Loucy (cell line): ENCODE data around the gene DAGLB.
A peak's percentile ranks its signal among the peaks of the same experiment; 100 is the strongest.

ENCODE experiments used
- H2AFZ ChIP-seq: fragments of 200-600 bp; sonication (generic); 2 replicates; pipeline ENCODE4 v1.6.0; 2016; ENCODE audit warnings: antibody characterized with exemption, mild to moderate bottlenecking, low read length, moderate library complexity
- H3F3A ChIP-seq: fragments of 200-600 bp; 2 replicates; pipeline ENCODE4 v1.6.0; 2016; ENCODE audit warnings: antibody characterized with exemption, low read depth, mild to moderate bottlenecking
- H3K27me3 ChIP-seq: fragments of 200-600 bp; sonication (generic); 2 replicates; pipeline ENCODE4 v1.6.1; 2014; ENCODE audit warnings: low read length, mild to moderate bottlenecking; ENCODE audit not compliant: insufficient read depth, poor library complexity, severe bottlenecking
- H3K36me3 ChIP-seq: fragments of 200-600 bp; sonication (generic); 2 replicates; pipeline ENCODE4 v1.6.1; 2016; ENCODE audit warnings: low read length; ENCODE audit not compliant: insufficient read depth
- H3K4me1 ChIP-seq: fragments of 200-600 bp; sonication (generic); 2 replicates; pipeline ENCODE4 v1.5.1; 2014; ENCODE audit warnings: low read length, mild to moderate bottlenecking; ENCODE audit not compliant: insufficient read depth, poor library complexity, severe bottlenecking
- H3K4me2 ChIP-seq: fragments of 200-600 bp; sonication (generic); 2 replicates; pipeline ENCODE4 v1.6.0; 2014; ENCODE audit warnings: antibody characterized with exemption, low read length, low read depth, mild to moderate bottlenecking; ENCODE audit not compliant: poor library complexity, severe bottlenecking
- H3K4me3 ChIP-seq: fragments of 200-600 bp; sonication (generic); 2 replicates; pipeline ENCODE4 v1.5.1; 2014; ENCODE audit warnings: low read length, mild to moderate bottlenecking, mixed read lengths; ENCODE audit not compliant: poor library complexity, severe bottlenecking
- H3K79me2 ChIP-seq: fragments of 200-600 bp; sonication (generic); 2 replicates; pipeline ENCODE4 v1.6.1; 2014; ENCODE audit warnings: low read length; ENCODE audit not compliant: insufficient read depth
- H3K9ac ChIP-seq: fragments of 200-600 bp; sonication (generic); 2 replicates; pipeline ENCODE4 v1.6.0; 2014; ENCODE audit warnings: mild to moderate bottlenecking, low read depth, low read length, moderate library complexity; ENCODE audit not compliant: poor library complexity, severe bottlenecking
- H3K9me2 ChIP-seq: fragments of 200-600 bp; sonication (generic); replicated peaks from 2 replicates; pipeline ENCODE4 v1.6.1; 2016; ENCODE audit warnings: low read depth, low read length, mixed read lengths
- H3K9me3 ChIP-seq: fragments of 200-600 bp; sonication (generic); 2 replicates; pipeline ENCODE4 v1.6.1; 2014; ENCODE audit warnings: mild to moderate bottlenecking, antibody characterized with exemption, low read length, low read depth; ENCODE audit not compliant: insufficient read depth
- H4K20me1 ChIP-seq: fragments of 200-600 bp; sonication (generic); 2 replicates; pipeline ENCODE4 v1.6.0; 2014; ENCODE audit warnings: antibody characterized with exemption, low read length, mild to moderate bottlenecking; ENCODE audit not compliant: insufficient read depth, poor library complexity, severe bottlenecking
- EZH2phosphoT487 ChIP-seq: fragments of 200-600 bp; IDR thresholded peaks from 2 replicates; pipeline ENCODE4 v1.6.1; 2018; ENCODE audit warnings: antibody characterized with exemption, mild to moderate bottlenecking, moderate library complexity, borderline replicate concordance
- TF ChIP-seq, protein P1 (sequence below): fragments of 200-600 bp; sonication (generic); conservative IDR thresholded peaks from 2 replicates; pipeline ENCODE4 v1.5.1; 2014; ENCODE audit warnings: mild to moderate bottlenecking, antibody characterized with exemption, low read length

DAGLB gene

GRCh38 chr7:6477318-6477660, 29.5 kb upstream of the DAGLB start:
- Histone ChIP-seq H3K4me3 (no peak overlapping the region), H4K20me1 (peaks cover 86% of the 10 kb centered on the region)

GRCh38 chr7:6476596-6477317, 29.0 kb upstream of the DAGLB start:
- Histone ChIP-seq H2AFZ (no peak overlapping the region), H4K20me1 (peaks cover 82% of the 10 kb centered on the region), H3K79me2 (peaks cover 84% of the 10 kb centered on the region), H3K36me3 (peaks cover 25% of the 10 kb centered on the region; the same call in 1 of the 2 replicates), H3F3A (no peaks in the 10 kb centered on the region), H3K9me3 (no peaks in the 10 kb centered on the region), H3K27me3 (no peaks in the 10 kb centered on the region), H3K4me3 (no peak overlapping the region), H3K4me2 (peak overlapping the region; percentile 6), H3K4me1 (peaks cover 19% of the 10 kb centered on the region), H3K9me2 (no peaks in the 10 kb centered on the region), H3K9ac (no peak overlapping the region)
- TF ChIP-seq, protein P1, sequence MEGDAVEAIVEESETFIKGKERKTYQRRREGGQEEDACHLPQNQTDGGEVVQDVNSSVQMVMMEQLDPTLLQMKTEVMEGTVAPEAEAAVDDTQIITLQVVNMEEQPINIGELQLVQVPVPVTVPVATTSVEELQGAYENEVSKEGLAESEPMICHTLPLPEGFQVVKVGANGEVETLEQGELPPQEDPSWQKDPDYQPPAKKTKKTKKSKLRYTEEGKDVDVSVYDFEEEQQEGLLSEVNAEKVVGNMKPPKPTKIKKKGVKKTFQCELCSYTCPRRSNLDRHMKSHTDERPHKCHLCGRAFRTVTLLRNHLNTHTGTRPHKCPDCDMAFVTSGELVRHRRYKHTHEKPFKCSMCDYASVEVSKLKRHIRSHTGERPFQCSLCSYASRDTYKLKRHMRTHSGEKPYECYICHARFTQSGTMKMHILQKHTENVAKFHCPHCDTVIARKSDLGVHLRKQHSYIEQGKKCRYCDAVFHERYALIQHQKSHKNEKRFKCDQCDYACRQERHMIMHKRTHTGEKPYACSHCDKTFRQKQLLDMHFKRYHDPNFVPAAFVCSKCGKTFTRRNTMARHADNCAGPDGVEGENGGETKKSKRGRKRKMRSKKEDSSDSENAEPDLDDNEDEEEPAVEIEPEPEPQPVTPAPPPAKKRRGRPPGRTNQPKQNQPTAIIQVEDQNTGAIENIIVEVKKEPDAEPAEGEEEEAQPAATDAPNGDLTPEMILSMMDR, result no peak
- TF ChIP-seq EZH2phosphoT487, result no peak

More at GRCh38 chr7:6477318-6477660, 29.5 kb upstream of the DAGLB start:
- no peaks in the 10 kb centered on the region for H3K27me3 ChIP-seq
- peaks cover 21% of the 10 kb centered on the region for H3K4me1 ChIP-seq
- H3K9me2 ChIP-seq, result no peaks in the 10 kb centered on the region
- H3K79me2 ChIP-seq, result peaks cover 90% of the 10 kb centered on the region
- no peak overlapping the region for H2AFZ ChIP-seq
- H3K9ac ChIP-seq, result no peak overlapping the region
- TF ChIP-seq, protein P1, result no peak
- TF ChIP-seq EZH2phosphoT487, result no peak
- no peaks in the 10 kb centered on the region for H3F3A ChIP-seq
- no peaks in the 10 kb centered on the region for H3K9me3 ChIP-seq
- peaks cover 21% of the 10 kb centered on the region; the same call in 1 of the 2 replicates for H3K36me3 ChIP-seq
- H3K4me2 ChIP-seq, result peak overlapping the region; percentile 6

GRCh38 chr7:6475433-6476186, 27.9 kb upstream of the DAGLB start:
- H3K4me3 ChIP-seq, result no peak overlapping the region
- H3F3A ChIP-seq, result no peaks in the 10 kb centered on the region
- no peaks in the 10 kb centered on the region for H3K9me3 ChIP-seq
- H3K27me3 ChIP-seq, result no peaks in the 10 kb centered on the region
- no peak overlapping the region for H2AFZ ChIP-seq
- H3K9ac ChIP-seq, result no peak overlapping the region
- no peaks in the 10 kb centered on the region for H3K9me2 ChIP-seq
- H4K20me1 ChIP-seq, result peaks cover 71% of the 10 kb centered on the region
- H3K4me1 ChIP-seq, result peaks cover 11% of the 10 kb centered on the region
- TF ChIP-seq EZH2phosphoT487, result no peak
- TF ChIP-seq, protein P1, result no peak
- H3K79me2 ChIP-seq, result peaks cover 73% of the 10 kb centered on the region
- no peak overlapping the region for H3K4me2 ChIP-seq
- H3K36me3 ChIP-seq, result peaks cover 30% of the 10 kb centered on the region; the same call in 1 of the 2 replicates
